H1 (cell line): ENCODE data around the gene KRT7. TPM values are rescaled to one million over a fixed set of nuclear protein-coding genes. Genes with fewer than 3 reads are reported as not detected.

Source experiments
- CTCF ChIA-PET: fragments of 300-600 bp; sonication (Branson Sonifier 250); formaldehyde crosslinking; loops from one replicate; lab custom pipeline; 2021; ENCODE audit not compliant: partially characterized antibody; lab: Charles Lee
- POLR2A ChIA-PET: fragments of 300-600 bp; sonication (Branson Sonifier 250); formaldehyde crosslinking; loops from one replicate; lab custom pipeline; 2021; ENCODE audit warnings: inconsistent platforms; ENCODE audit not compliant: partially characterized antibody; lab: Charles Lee
- DNase-seq, 2 experiments: peaks; one replicate each; pipeline versions ENCODE4 v3.0.0 to v3.0.0-alpha.2; 2010 to 2022; ENCODE audit warnings: low spot score in 2 of 2, low read depth in 1 of 2, mixed read lengths in 1 of 2
- FAIRE-seq: peaks from 2 replicates; lab custom pipeline; 2011; peaks lifted over from hg19 to GRCh38; lab: Jason Lieb, UNC
- H2AFZ ChIP-seq: 2 replicates; pipeline ENCODE4 v1.8.1; 2012; ENCODE audit warnings: low read length, inconsistent platforms
- H2AK5ac ChIP-seq: 2 replicates; pipeline ENCODE4 v1.6.1; 2013; ENCODE audit warnings: low read depth, low read length
- H2BK120ac ChIP-seq: replicated peaks from 2 replicates; pipeline ENCODE3; 2013; ENCODE audit warnings: low read depth, low read length, inconsistent platforms
- H2BK12ac ChIP-seq: 2 replicates; pipeline ENCODE4 v1.6.1; 2013; ENCODE audit warnings: low read depth, low read length
- H2BK15ac ChIP-seq: 2 replicates; pipeline ENCODE4 v1.6.1; 2013; ENCODE audit warnings: low read length
- H2BK20ac ChIP-seq: 2 replicates; pipeline ENCODE4 v1.6.1; 2013; ENCODE audit warnings: low read length
- H2BK5ac ChIP-seq: 2 replicates; pipeline ENCODE4 v1.6.1; 2013; ENCODE audit warnings: low read depth, low read length
- H3K14ac ChIP-seq: 2 replicates; pipeline ENCODE4 v1.6.1; 2013; ENCODE audit warnings: inconsistent platforms; ENCODE audit not compliant: insufficient read length
- H3K18ac ChIP-seq: 2 replicates; pipeline ENCODE4 v1.6.1; 2013; ENCODE audit warnings: low read length; ENCODE audit errors: extremely low read depth
- H3K23ac ChIP-seq: 2 replicates; pipeline ENCODE4 v1.6.1; 2013; ENCODE audit warnings: inconsistent platforms; ENCODE audit not compliant: insufficient read length
- H3K23me2 ChIP-seq: 2 replicates; pipeline ENCODE4 v1.6.1; 2013; ENCODE audit warnings: low read depth, low read length
- H3K27ac ChIP-seq: 2 replicates; pipeline ENCODE4 v1.6.1; 2011; ENCODE audit warnings: low read depth, low read length, inconsistent platforms
- H3K27me3 ChIP-seq, 4 experiments: replicated peaks in 1 of 4; 1 replicate in 1 of 4; 2 replicates in 3 of 4; pipeline versions ENCODE4 v1.6.1 to v1.8.1; 2011 to 2013; ENCODE audit warnings: low read length in 3 of 4, mild to moderate bottlenecking in 3 of 4, inconsistent platforms in 2 of 4, mixed read lengths in 2 of 4, moderate library complexity in 1 of 4; ENCODE audit not compliant: control insufficient read depth in 3 of 4, insufficient read depth in 3 of 4; ENCODE audit errors: extremely low read depth in 1 of 4
- H3K36me3 ChIP-seq, 4 experiments: 2 replicates each; pipeline versions ENCODE4 v1.6.1 to v1.8.1; 2011 to 2013; ENCODE audit warnings: mild to moderate bottlenecking in 4 of 4, low read length in 3 of 4, moderate library complexity in 2 of 4, control low read depth in 1 of 4, inconsistent platforms in 1 of 4; ENCODE audit not compliant: insufficient read depth in 4 of 4, control insufficient read depth in 2 of 4
- H3K4ac ChIP-seq: replicated peaks from 2 replicates; pipeline ENCODE3; 2013; ENCODE audit warnings: low read length, low read depth, mixed read lengths, inconsistent platforms; ENCODE audit not compliant: insufficient read length
- H3K4me1 ChIP-seq, 4 experiments: replicated peaks in 1 of 4; 1 replicate in 1 of 4; 2 replicates in 3 of 4; pipeline versions ENCODE4 v1.6.1 to v1.8.1; 2011 to 2013; ENCODE audit warnings: low read length in 3 of 4, inconsistent platforms in 2 of 4, mixed read lengths in 1 of 4; ENCODE audit not compliant: insufficient read depth in 4 of 4, control insufficient read depth in 3 of 4
- H3K4me2 ChIP-seq, 2 experiments: 2 replicates each; pipeline versions ENCODE4 v1.6.1 to v1.8.1; 2011 to 2013; ENCODE audit warnings: low read depth in 2 of 2, low read length in 2 of 2, control low read depth in 1 of 2, inconsistent platforms in 1 of 2, mild to moderate bottlenecking in 1 of 2; ENCODE audit not compliant: insufficient read depth in 1 of 2
- H3K4me3 ChIP-seq, 4 experiments: fragments of 200-600, 300-600 bp in 1 of 4; sonication (generic), shearing (Covaris generic), sonication (Bioruptor Twin) in 1 of 4; 2 replicates each; pipeline versions ENCODE4 v1.5.1 to v1.8.1; 2011 to 2016; ENCODE audit warnings: low read length in 4 of 4, low read depth in 3 of 4, control low read depth in 2 of 4, inconsistent platforms in 2 of 4, mild to moderate bottlenecking in 2 of 4, mixed read lengths in 1 of 4, moderate library complexity in 1 of 4; ENCODE audit not compliant: insufficient read depth in 2 of 4; ENCODE audit errors: extremely low read depth in 1 of 4
- H3K56ac ChIP-seq: replicated peaks from 2 replicates; pipeline ENCODE3; 2013; ENCODE audit warnings: low read depth, mild to moderate bottlenecking, mixed read lengths, low read length, inconsistent platforms; ENCODE audit not compliant: insufficient read length
- H3K79me1 ChIP-seq: 2 replicates; pipeline ENCODE4 v1.6.1; 2013; ENCODE audit warnings: low read depth, low read length, control low read depth
- H3K79me2 ChIP-seq, 2 experiments: 2 replicates each; pipeline versions ENCODE4 v1.6.1 to v1.8.1; 2012 to 2013; ENCODE audit warnings: low read length in 2 of 2, mild to moderate bottlenecking in 2 of 2, inconsistent platforms in 1 of 2; ENCODE audit not compliant: insufficient read depth in 2 of 2, control insufficient read depth in 1 of 2
- H3K9ac ChIP-seq, 4 experiments: replicated peaks in 1 of 4; 1 replicate in 1 of 4; 2 replicates in 3 of 4; pipeline versions ENCODE4 v1.6.1 to v1.8.1; 2011 to 2013; ENCODE audit warnings: low read depth in 3 of 4, low read length in 3 of 4, control low read depth in 2 of 4, mild to moderate bottlenecking in 2 of 4, moderate library complexity in 2 of 4, inconsistent platforms in 1 of 4; ENCODE audit errors: extremely low read depth in 1 of 4
- H3K9me3 ChIP-seq, 2 experiments: 2 replicates each; pipeline versions ENCODE4 v1.6.1 to v1.8.1; 2012 to 2013; ENCODE audit warnings: mild to moderate bottlenecking in 2 of 2, moderate library complexity in 2 of 2, control low read depth in 1 of 2, inconsistent platforms in 1 of 2, low read depth in 1 of 2, low read length in 1 of 2, mixed read lengths in 1 of 2; ENCODE audit not compliant: insufficient read depth in 2 of 2
- H4K20me1 ChIP-seq, 2 experiments: replicated peaks in 1 of 2; 2 replicates each; pipeline versions ENCODE3 to v1.8.1; 2011 to 2013; ENCODE audit warnings: inconsistent platforms in 2 of 2, low read length in 2 of 2, mild to moderate bottlenecking in 1 of 2; ENCODE audit not compliant: insufficient read depth in 2 of 2, control insufficient read depth in 1 of 2
- H4K5ac ChIP-seq: 2 replicates; pipeline ENCODE4 v1.6.1; 2013; ENCODE audit warnings: low read length, low read depth, mixed read lengths, inconsistent platforms; ENCODE audit not compliant: insufficient read length
- H4K8ac ChIP-seq: 2 replicates; pipeline ENCODE4 v1.8.0; 2013; ENCODE audit warnings: mild to moderate bottlenecking, moderate library complexity, low read length, inconsistent platforms; ENCODE audit not compliant: insufficient read depth; ENCODE audit errors: extremely low read depth
- H4K91ac ChIP-seq: replicated peaks from 2 replicates; pipeline ENCODE3; 2013; ENCODE audit warnings: low read length, mixed read lengths, inconsistent platforms; ENCODE audit not compliant: insufficient read length
- CBX8 ChIP-seq: fragments of 300-800, 300-1000 bp; sonication (generic); IDR thresholded peaks from 2 replicates; pipeline ENCODE4 v1.7.1; 2016; ENCODE audit warnings: low read depth, low read length, borderline replicate concordance
- EP300 ChIP-seq, 2 experiments: IDR thresholded peaks; 1 replicate in 1 of 2; 2 replicates in 1 of 2; pipeline ENCODE4 v1.6.1; 2011 to 2012; ENCODE audit warnings: low read depth in 2 of 2, low read length in 2 of 2, mild to moderate bottlenecking in 2 of 2, borderline replicate concordance in 1 of 2, inconsistent platforms in 1 of 2, moderate library complexity in 1 of 2
- GABPA ChIP-seq: IDR thresholded peaks from 2 replicates; pipeline ENCODE4 v1.6.1; 2011; ENCODE audit warnings: mild to moderate bottlenecking, low read length, moderate library complexity, borderline replicate concordance; ENCODE audit not compliant: insufficient read depth
- NRF1 ChIP-seq: IDR thresholded peaks from 2 replicates; pipeline ENCODE4 v1.6.1; 2011; ENCODE audit warnings: mild to moderate bottlenecking, low read depth, low read length, improper control_type of control experiment
- RNF2 ChIP-seq: fragments of 200-900, 300-1000 bp; sonication (generic); IDR thresholded peaks from 2 replicates; pipeline ENCODE4 v1.7.1; 2016; ENCODE audit warnings: borderline replicate concordance, low read depth, mild to moderate bottlenecking, antibody characterized with exemption, low read length; ENCODE audit not compliant: poor library complexity, severe bottlenecking; ENCODE audit errors: missing control alignments
- SIN3A ChIP-seq, 2 experiments: IDR thresholded peaks in 1 of 2; conservative IDR thresholded peaks in 1 of 2; 2 replicates each; pipeline ENCODE4 v1.6.1; 2011 to 2012; ENCODE audit warnings: low read length in 2 of 2, improper control_type of control experiment in 1 of 2, low read depth in 1 of 2, mild to moderate bottlenecking in 1 of 2
- SP1 ChIP-seq: IDR thresholded peaks from 2 replicates; pipeline ENCODE4 v1.6.1; 2011; ENCODE audit warnings: low read depth, low read length
- SP2 ChIP-seq: IDR thresholded peaks from 2 replicates; pipeline ENCODE4 v1.6.1; 2012; ENCODE audit warnings: mild to moderate bottlenecking, low read length, inconsistent platforms
- TAF7 ChIP-seq: optimal IDR thresholded peaks from 2 replicates; pipeline ENCODE3; 2011; ENCODE audit warnings: low read depth, mild to moderate bottlenecking, inconsistent platforms, low read length, moderate library complexity, borderline replicate concordance
- WGBS, 2 experiments: shearing (Covaris generic) in 1 of 2; methylation state at CpG; one replicate each; pipeline versions ENCODE4 v1.1.6 to v1.1.7; 2013 to 2015; ENCODE audit warnings: low lambda C conversion rate in 2 of 2, mixed read lengths in 2 of 2, inconsistent platforms in 1 of 2, low coverage in 1 of 2, missing lambda C conversion rate in 1 of 2; ENCODE audit not compliant: insufficient replicate concordance in 2 of 2, insufficient coverage in 1 of 2, insufficient read length in 1 of 2; ENCODE audit errors: extremely low coverage in 1 of 2, missing lambda C conversion rate in 1 of 2; 5-methylcytosine and 5-hydroxymethylcytosine counted together
- polyA plus RNA-seq, 7 experiments: library from polyadenylated mRNA; depleted of rRNA in 3 of 7; stranded (reverse) in 5 of 7; unstranded in 2 of 7; fragments of >200 nt in 5 of 7; fragments of 200-250 nt in 2 of 7; gene quantifications; 1 replicate in 5 of 7; 2 replicates in 1 of 7; 4 replicates in 1 of 7; pipeline versions ENCODE4 v1.2.1 to v1.2.3, GENCODE V29; 2011 to 2013; ENCODE audit warnings: missing spikeins in 2 of 7, mixed read lengths in 2 of 7
- total RNA-seq: library from RNA; stranded (reverse); fragmentation: NEBNext Ultra II Directional; extraction: Animal tissue kit (Norgen Biotek cat#: 25700); gene quantifications from 2 replicates; pipeline ENCODE4 v1.2.1, GENCODE V29; 2021
- TF ChIP-seq, protein P1 (sequence below): IDR thresholded peaks from 2 replicates; pipeline ENCODE4 v1.6.1; 2011; ENCODE audit warnings: low read depth, mild to moderate bottlenecking, low read length; ENCODE audit not compliant: insufficient read depth

The KRT7 gene
- total and polyA plus RNA-seq, 2 of the 8 experiments (the other 6 are each of a cell fraction or from before 2014, with no cell fraction given), result 13.2 to 19.0 TPM

DNA sequence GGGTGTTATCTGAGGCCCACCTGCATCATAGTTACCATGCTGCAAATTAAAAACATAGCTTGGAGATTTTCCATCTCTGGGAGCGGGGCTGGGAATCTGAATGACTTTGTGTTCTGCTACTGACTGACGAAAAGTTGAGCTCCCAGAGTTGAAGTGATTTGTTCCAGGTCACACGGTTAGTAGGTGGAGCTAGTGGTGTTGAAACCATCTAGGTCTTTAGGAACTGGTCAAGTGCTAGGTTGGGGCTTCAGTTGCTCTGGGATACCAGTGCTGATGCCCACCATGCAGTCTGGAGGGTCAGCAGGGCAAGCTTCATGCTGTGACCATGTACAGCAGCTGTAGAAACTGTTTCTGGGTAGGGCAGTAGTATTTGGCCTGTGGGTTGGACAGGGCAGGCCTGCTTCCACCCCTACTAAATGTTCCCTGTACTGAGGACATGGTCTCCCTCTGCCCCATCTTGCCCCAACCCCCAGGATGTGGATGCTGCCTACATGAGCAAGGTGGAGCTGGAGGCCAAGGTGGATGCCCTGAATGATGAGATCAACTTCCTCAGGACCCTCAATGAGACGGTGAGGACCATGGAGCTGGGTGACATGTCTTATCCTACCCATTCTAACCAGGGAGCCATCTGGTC, 5.3 kb downstream of the KRT7 start:
- no peak overlapping the region for H3K4ac ChIP-seq
- no peak overlapping the region for H3K56ac ChIP-seq
- H3K79me1 ChIP-seq, result no peaks in the 10 kb centered on the region
- no peak overlapping the region for H3K4me3 ChIP-seq
- peak overlapping the region; percentile 31 to 55; a peak in 3 of 4 replicates for H3K4me2 ChIP-seq
- peak overlapping the region; percentile 32; the same call in 1 of the 2 replicates for H2BK5ac ChIP-seq
- no peaks in the 10 kb centered on the region for H4K20me1 ChIP-seq
- H2BK20ac ChIP-seq, result peak overlapping the region; percentile 87
- H4K8ac ChIP-seq, result no peak overlapping the region
- H2BK12ac ChIP-seq, result peak overlapping the region; percentile 78; the same call in 1 of the 2 replicates
- H3K9me3 ChIP-seq, result no peaks in the 10 kb centered on the region
- H3K4me1 ChIP-seq, result peaks cover 12 to 28% (median 19%) of the 10 kb centered on the region in 4 experiments
- no peak overlapping the region for H2AFZ ChIP-seq
- H3K14ac ChIP-seq, result no peak overlapping the region
- H3K27me3 ChIP-seq, result peaks cover 0 to 22% (median 7%) of the 10 kb centered on the region in 4 experiments; a peak in 5 of 7 replicates
- H4K5ac ChIP-seq, result no peak overlapping the region
- DNase-seq (no peak), FAIRE-seq (no peak)
- H3K79me2 ChIP-seq, result no peaks in the 10 kb centered on the region
- ChIA-PET POLR2A (interaction anchor here (1.0 to 1.8 kb wide), 6 partner anchors 9 to 62 kb away, joined by 3 to 12 read pairs (median 4); no protein-coding TSS in a partner anchor), CTCF (interaction anchor here (0.7 to 17.6 kb wide), 27 partner anchors 8 to 641 kb away, joined by 3 to 151 read pairs (median 6); no protein-coding TSS in a partner anchor)
- no peak overlapping the region for H4K91ac ChIP-seq
- H3K27ac ChIP-seq, result 0 out of 2 replicates have a peak overlapping the region, but pooled peaks have one; percentile 0
- WGBS, 2 experiments, result 93% methylated on average over 4 of the region's 4 CpGs; no CpG with 5 or more reads in 1 of the 2 experiments
- 0 out of 2 replicates have a peak overlapping the region, but pooled peaks have one; percentile 39 for H2AK5ac ChIP-seq
- peaks cover 5% of the 10 kb centered on the region; the same call in 1 of the 2 replicates for H3K23me2 ChIP-seq
- H3K18ac ChIP-seq, result peak overlapping the region; percentile 71
- H3K23ac ChIP-seq, result no peak overlapping the region
- H2BK120ac ChIP-seq, result peak overlapping the region; percentile 62
- peak overlapping the region; percentile 66 for H2BK15ac ChIP-seq
- no peak overlapping the region for H3K9ac ChIP-seq
- H3K36me3 ChIP-seq, result no peaks in the 10 kb centered on the region; a peak in 1 of 8 replicates
- TF ChIP-seq RNF2 (no peak), GABPA (no peak), SP1 (no peak), NRF1 (no peak), TAF7 (no peak), EP300 (IDR thresholded peaks at IDR 0.05; ENCODE audit: borderline replicate concordance in 1 of 2, low read depth in 2 of 2, low read length in 2 of 2) (no peak), CBX8 (no peak), SIN3A (conservative IDR thresholded peaks at IDR 0.05 in 1 of 2, IDR thresholded peaks at IDR 0.05 in 1 of 2; ENCODE audit: low read depth in 1 of 2, low read length in 2 of 2) (no peak), SP2 (no peak)
- TF ChIP-seq, protein P1, sequence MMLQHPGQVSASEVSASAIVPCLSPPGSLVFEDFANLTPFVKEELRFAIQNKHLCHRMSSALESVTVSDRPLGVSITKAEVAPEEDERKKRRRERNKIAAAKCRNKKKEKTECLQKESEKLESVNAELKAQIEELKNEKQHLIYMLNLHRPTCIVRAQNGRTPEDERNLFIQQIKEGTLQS, result no peak
